Urinary bladder (tissue), 4 donors: ENCODE results near the gene NLRP1. TPM values are rescaled to one million over a fixed set of nuclear protein-coding genes. Genes with fewer than 3 reads are reported as not detected.

Experiments
- DNase-seq: peaks from one replicate; pipeline ENCODE4 v3.0.0-alpha.2; 2015; ENCODE audit errors: extremely low spot score
- H3K27ac ChIP-seq: one replicate; pipeline ENCODE4 v1.5.1; 2013; ENCODE audit warnings: low read depth, mild to moderate bottlenecking, moderate library complexity
- H3K36me3 ChIP-seq: one replicate; pipeline ENCODE4 v1.6.1; 2013; ENCODE audit warnings: mild to moderate bottlenecking, moderate library complexity; ENCODE audit not compliant: insufficient read depth
- H3K4me1 ChIP-seq: one replicate; pipeline ENCODE4 v1.6.1; 2013; ENCODE audit warnings: mild to moderate bottlenecking, moderate library complexity; ENCODE audit not compliant: insufficient read depth
- H3K4me3 ChIP-seq: one replicate; pipeline ENCODE4 v1.5.1; 2013; ENCODE audit warnings: low read depth, low read length
- WGBS: extraction: QIAGEN DNeasy Blood & Tissue Kit; methylation state at CpG from one replicate; pipeline ENCODE4 v1.1.7; 2013; 5-methylcytosine and 5-hydroxymethylcytosine counted together
- polyA plus RNA-seq: library from polyadenylated mRNA; stranded (reverse); fragments of 200-250 nt; gene quantifications from one replicate; pipeline ENCODE4 v1.2.3, GENCODE V29; 2013
- total RNA-seq: library from RNA; depleted of rRNA; stranded (reverse); fragments of >200 nt; gene quantifications from one replicate; pipeline ENCODE4 v1.2.3, GENCODE V29; 2014
- donor health status: healthy with polysubstance abuse.
- donor health status: healthy.

Gene NLRP1
- total and polyA plus RNA-seq, 2 donors: 22.3 to 33.0 TPM

- H3K4me3 ChIP-seq: peak within 1 kb of the TSS; percentile 88
- H3K4me1 ChIP-seq: no peaks in the 10 kb centered on the region
Measured at GRCh38 chr17:5485270-5486205, 98.8 kb downstream of the NLRP1 start, which contains the start of gene DERL2. TSS of gene DERL2 (minus strand) at chr17:5486178. CDS start at chr17:5486161, 17 bp downstream.

GRCh38 chr17:5481451-5481850 lies 102.9 kb downstream of the NLRP1 start:
- H3K4me3 ChIP-seq: no peak overlapping the region
- peaks cover 10% of the 10 kb centered on the region for H3K36me3 ChIP-seq
- WGBS: 91% methylated on average over 4 of the region's 4 CpGs

More at GRCh38 chr17:5485270-5486205, 98.8 kb downstream of the NLRP1 start, which contains the start of gene DERL2:
- peak within 1 kb of the TSS; percentile 85 for H3K27ac ChIP-seq
- 6% methylated on average over 29 of the region's 29 CpGs for WGBS
- H3K36me3 ChIP-seq: peaks cover 5% of the 10 kb centered on the region
- no peak for DNase-seq

GRCh38 chr17:5480962-5481361 lies 103.3 kb downstream of the NLRP1 start:
- H3K27ac ChIP-seq: no peak overlapping the region
- no peaks in the 10 kb centered on the region for H3K4me1 ChIP-seq
- H3K36me3 ChIP-seq: peaks cover 10% of the 10 kb centered on the region
- WGBS: 87% methylated on average over 6 of the region's 6 CpGs
- no peak overlapping the region for H3K4me3 ChIP-seq
- no peak for DNase-seq

More at GRCh38 chr17:5481451-5481850, 102.9 kb downstream of the NLRP1 start:
- Histone ChIP-seq H3K27ac (no peak overlapping the region), H3K4me1 (no peaks in the 10 kb centered on the region)
- no peak for DNase-seq

GRCh38 chr17:5478992-5479391 lies 105.3 kb downstream of the NLRP1 start:
- Histone ChIP-seq H3K36me3 (peaks cover 12% of the 10 kb centered on the region), H3K4me3 (no peak overlapping the region), H3K27ac (no peak overlapping the region), H3K4me1 (no peaks in the 10 kb centered on the region)
- whole genome bisulfite sequencing: 94% methylated on average over 4 of the region's 4 CpGs
- no peak for DNase-seq

- Histone ChIP-seq H3K4me3 (no peak overlapping the region), H3K27ac (no peak overlapping the region), H3K4me1 (no peaks in the 10 kb centered on the region), H3K36me3 (peaks cover 8% of the 10 kb centered on the region)
- WGBS: 93% methylated on average over 2 of the region's 2 CpGs
- DNase-seq: no peak
Measured at GRCh38 chr17:5473906-5474305, 110.4 kb downstream of the NLRP1 start.

- H3K36me3 ChIP-seq: peaks cover 4% of the 10 kb centered on the region
- no peak for DNase-seq
- 84% methylated on average over 3 of the region's 3 CpGs for WGBS
Measured at GRCh38 chr17:5472511-5472910, 111.8 kb downstream of the NLRP1 start.

GRCh38 chr17:5468075-5468473 lies 116.2 kb downstream of the NLRP1 start:
- WGBS: under 1% methylated on average over 17 of the region's 17 CpGs
- Histone ChIP-seq H3K36me3 (peaks cover 1% of the 10 kb centered on the region), H3K27ac (no peak overlapping the region), H3K4me3 (peak overlapping the region; percentile 81), H3K4me1 (peaks cover 3% of the 10 kb centered on the region)
- no peak for DNase-seq

More at GRCh38 chr17:5472511-5472910, 111.8 kb downstream of the NLRP1 start:
- Histone ChIP-seq H3K4me1 (no peaks in the 10 kb centered on the region), H3K4me3 (no peak overlapping the region), H3K27ac (no peak overlapping the region)

GRCh38 chr17:5467416-5467815 lies 116.9 kb downstream of the NLRP1 start:
- no peak for DNase-seq
- Histone ChIP-seq H3K27ac (no peak overlapping the region), H3K4me1 (peaks cover 3% of the 10 kb centered on the region), H3K4me3 (peak overlapping the region; percentile 81), H3K36me3 (no peaks in the 10 kb centered on the region)
- WGBS: 3% methylated on average over 8 of the region's 8 CpGs

- no peak overlapping the region for H3K4me3 ChIP-seq
- peaks cover 3% of the 10 kb centered on the region for H3K4me1 ChIP-seq
- WGBS: 91% methylated on average over 4 of the region's 4 CpGs
- DNase-seq: no peak
- H3K27ac ChIP-seq: no peak overlapping the region
- peaks cover 2% of the 10 kb centered on the region for H3K36me3 ChIP-seq
Measured at GRCh38 chr17:5466295-5466694, 118.0 kb downstream of the NLRP1 start.

- no peak for DNase-seq
- Histone ChIP-seq H3K4me3 (no peak overlapping the region), H3K4me1 (peaks cover 3% of the 10 kb centered on the region), H3K36me3 (peaks cover 2% of the 10 kb centered on the region), H3K27ac (no peak overlapping the region)
- 87% methylated on average over 10 of the region's 10 CpGs for WGBS
Measured at GRCh38 chr17:5464717-5465507, 119.4 kb downstream of the NLRP1 start.

Other genes with a start within 250 kb of the NLRP1 start
- gene NUP88, start 164.8 kb downstream of the NLRP1 start, total RNA-seq: 70.4 TPM
- gene NUP88, start 164.8 kb downstream of the NLRP1 start, polyA plus RNA-seq: 43.5 TPM
- 31.5 TPM for gene RPAIN, start 164.3 kb downstream of the NLRP1 start, total RNA-seq
- gene RPAIN, start 164.3 kb downstream of the NLRP1 start, polyA plus RNA-seq: 29.7 TPM
- gene C1QBP, start 145.4 kb downstream of the NLRP1 start, total RNA-seq: 94.9 TPM
- 108 TPM for gene C1QBP, start 145.4 kb downstream of the NLRP1 start, polyA plus RNA-seq
- 9.1 TPM for gene DHX33, start 115.5 kb downstream of the NLRP1 start, total RNA-seq
- gene DHX33, start 115.5 kb downstream of the NLRP1 start, polyA plus RNA-seq: 8.3 TPM
- gene DERL2, start 98.3 kb downstream of the NLRP1 start, total RNA-seq: 41.6 TPM
- gene DERL2, start 98.3 kb downstream of the NLRP1 start, polyA plus RNA-seq: 34.0 TPM
- gene MIS12, start 97.9 kb downstream of the NLRP1 start, total RNA-seq: 26.4 TPM
- 13.1 TPM for gene MIS12, start 97.9 kb downstream of the NLRP1 start, polyA plus RNA-seq